GM12878 (cell line): Measurements from ENCODE around the gene IMMP2L. TPM values are rescaled to one million over a fixed set of nuclear protein-coding genes. Genes with fewer than 3 reads are reported as not detected.

ENCODE experiments used
- ATAC-seq: fragments of 200-7000 bp; cut with Tn5 transposase; 3 replicates; pipeline ENCODE4 v1.9.1; 2020; ENCODE audit warnings: mild to moderate bottlenecking, moderate library complexity
- BruUV-seq: library from RNA; stranded (reverse); fragments of 400-500 nt; replicated peaks from 2 replicates; lab custom pipeline; 2021; lab: Mats Ljungman, UMichigan
- CTCF ChIA-PET: fragments of 300-600 bp; sonication (Branson Sonifier 250); formaldehyde crosslinking; extraction: SDS; loops from one replicate; lab custom pipeline; 2021; ENCODE audit warnings: inconsistent platforms; lab: Yijun Ruan, JAX
- POLR2A ChIA-PET: fragments of 350-600 bp; formaldehyde crosslinking; extraction: SDS; loops from one replicate; lab custom pipeline; 2021; ENCODE audit warnings: inconsistent platforms; lab: Charles Lee
- RAD21 ChIA-PET: fragments of 300-600 bp; sonication (Branson Sonifier 250); formaldehyde crosslinking; loops from one replicate; lab custom pipeline; 2023; ENCODE audit warnings: antibody characterized with exemption; ENCODE audit not compliant: unreplicated experiment; lab: Charles Lee
- SMC1A ChIA-PET: fragments of 300-600 bp; sonication (Branson Sonifier 250); formaldehyde crosslinking; loops from one replicate; lab custom pipeline; 2023; ENCODE audit not compliant: unreplicated experiment, uncharacterized antibody; lab: Charles Lee
- DNase-seq: peaks from one replicate; pipeline ENCODE4 v3.0.0-alpha.2; 2011; ENCODE audit warnings: low read depth, low spot score
- FAIRE-seq: peaks from 3 replicates; lab custom pipeline; 2011; peaks lifted over from hg19 to GRCh38; lab: Jason Lieb, UNC
- H2AFZ ChIP-seq: 2 replicates; pipeline ENCODE4 v1.6.0; 2011; ENCODE audit warnings: low read depth, low read length, control low read depth; ENCODE audit not compliant: control insufficient read depth
- H3K27ac ChIP-seq: 2 replicates; pipeline ENCODE4 v1.5.1; 2011; ENCODE audit warnings: control low read depth; ENCODE audit not compliant: control insufficient read depth, insufficient read depth
- H3K27me3 ChIP-seq, 2 experiments: replicated peaks in 1 of 2; 2 replicates each; pipeline versions ENCODE4 v1.6.0 to v1.6.1; 2011; ENCODE audit warnings: low read length in 1 of 2; ENCODE audit not compliant: control insufficient read depth in 2 of 2, insufficient read depth in 2 of 2
- H3K36me3 ChIP-seq, 2 experiments: 2 replicates each; pipeline ENCODE4 v1.5.1; 2011; ENCODE audit warnings: low read length in 1 of 2; ENCODE audit not compliant: control insufficient read depth in 2 of 2, insufficient read depth in 2 of 2
- H3K4me1 ChIP-seq: 2 replicates; pipeline ENCODE4 v1.6.1; 2011; ENCODE audit warnings: mild to moderate bottlenecking, low read length, moderate library complexity, mixed read lengths; ENCODE audit not compliant: control insufficient read depth, insufficient read depth
- H3K4me2 ChIP-seq: 2 replicates; pipeline ENCODE4 v1.6.0; 2011; ENCODE audit warnings: control low read depth; ENCODE audit not compliant: control insufficient read depth, insufficient read depth
- H3K4me3 ChIP-seq: fragments of 200-600 bp; sonication (generic); 2 replicates; pipeline ENCODE4 v1.5.1; 2016
- H3K79me2 ChIP-seq: 2 replicates; pipeline ENCODE4 v1.6.0; 2011; ENCODE audit warnings: low read length; ENCODE audit not compliant: control insufficient read depth, insufficient read depth
- H3K9ac ChIP-seq: 2 replicates; pipeline ENCODE4 v1.8.0; 2011; ENCODE audit warnings: low read length, control low read depth, mixed read lengths; ENCODE audit not compliant: control insufficient read depth, insufficient read depth
- H3K9me3 ChIP-seq: replicated peaks from 3 replicates; pipeline ENCODE4 v1.5.1; 2011; ENCODE audit warnings: mild to moderate bottlenecking, low read length; ENCODE audit not compliant: control insufficient read depth, insufficient read depth
- H4K20me1 ChIP-seq: 2 replicates; pipeline ENCODE4 v1.6.0; 2011; ENCODE audit not compliant: control insufficient read depth, insufficient read depth
- CREM ChIP-seq: IDR thresholded peaks from 2 replicates; pipeline ENCODE4 v1.6.1; 2014; ENCODE audit warnings: antibody characterized with exemption, low read depth
- EZH2 ChIP-seq: IDR thresholded peaks from 2 replicates; pipeline ENCODE4 v1.6.1; 2012; ENCODE audit warnings: low read depth, mild to moderate bottlenecking, control low read depth, inconsistent platforms, low read length, borderline replicate concordance; ENCODE audit not compliant: control insufficient read depth
- IKZF1 ChIP-seq: fragments of 450-650 bp; conservative IDR thresholded peaks from 2 replicates; pipeline ENCODE4 v1.6.1; 2017; ENCODE audit warnings: antibody characterized with exemption, mild to moderate bottlenecking
- IRF3 ChIP-seq: fragments of 450-650 bp; IDR thresholded peaks from 2 replicates; pipeline ENCODE4 v1.6.1; 2014; ENCODE audit warnings: mild to moderate bottlenecking
- IRF4 ChIP-seq: IDR thresholded peaks from 2 replicates; pipeline ENCODE4 v1.6.1; 2011; ENCODE audit warnings: low read depth, low read length
- JUND ChIP-seq: IDR thresholded peaks from 2 replicates; pipeline ENCODE4 v1.6.1; 2012; ENCODE audit warnings: low read depth, mild to moderate bottlenecking, low read length, improper control_type of control experiment, moderate library complexity
- KDM1A ChIP-seq: fragments of 200-600 bp; sonication (generic); IDR thresholded peaks from 2 replicates; pipeline ENCODE4 v1.6.1; 2016; ENCODE audit warnings: borderline replicate concordance
- LARP7 ChIP-seq: fragments of 450-650 bp; IDR thresholded peaks from 2 replicates; pipeline ENCODE4 v1.6.1; 2017; ENCODE audit warnings: mild to moderate bottlenecking
- MTA2 ChIP-seq: fragments of 450-650 bp; IDR thresholded peaks from 2 replicates; pipeline ENCODE4 v1.6.1; 2016; ENCODE audit warnings: low read depth, mild to moderate bottlenecking, moderate library complexity
- RB1 ChIP-seq: fragments of 450-650 bp; formaldehyde crosslinking; IDR thresholded peaks from 2 replicates; pipeline ENCODE4 v1.6.1; 2017; ENCODE audit warnings: mild to moderate bottlenecking, borderline replicate concordance
- SMARCA5 ChIP-seq: fragments of 450-650 bp; IDR thresholded peaks from 2 replicates; pipeline ENCODE4 v1.6.1; 2017; ENCODE audit warnings: mild to moderate bottlenecking
- SP1 ChIP-seq: IDR thresholded peaks from one replicate; pipeline ENCODE4 v1.6.1; 2011; ENCODE audit warnings: low read depth, low read length
- STAT3 ChIP-seq: IDR thresholded peaks from 2 replicates; pipeline ENCODE4 v1.6.1; 2011; ENCODE audit warnings: low read depth, low read length, improper control_type of control experiment
- USF1 ChIP-seq: IDR thresholded peaks from 2 replicates; pipeline ENCODE4 v1.6.1; 2011; ENCODE audit warnings: borderline replicate concordance, low read depth, mild to moderate bottlenecking, moderate library complexity, mixed read lengths, low read length; ENCODE audit not compliant: insufficient read depth; ENCODE audit errors: extremely low read length
- ZNF622 ChIP-seq: fragments of 450-650 bp; IDR thresholded peaks from 2 replicates; pipeline ENCODE4 v1.6.1; 2017; ENCODE audit warnings: mild to moderate bottlenecking, inconsistent platforms
- WGBS: methylation state at CpG from one replicate; pipeline ENCODE4 v1.1.6; 2016; ENCODE audit warnings: low lambda C conversion rate; ENCODE audit not compliant: insufficient replicate concordance, insufficient coverage; ENCODE audit errors: missing lambda C conversion rate; 5-methylcytosine and 5-hydroxymethylcytosine counted together
- in situ Hi-C: fragments of 300-500 bp; cut with MboI; formaldehyde crosslinking; loops from 9 replicates; pipeline ENCODE4 v1.14.3; 2018; ENCODE audit warnings: mixed read lengths
- intact Hi-C: fragments of 100-400 bp; cut with micrococcal nuclease; formaldehyde crosslinking; loops from one replicate; pipeline ENCODE4 v1.14.2; 2022; ENCODE audit not compliant: unreplicated experiment
- polyA plus RNA-seq, 11 experiments: library from polyadenylated mRNA; depleted of rRNA in 4 of 11; unstranded in 6 of 11; stranded (reverse) in 5 of 11; fragments of >200 nt; fragmentation: Nextera tagmentation in 4 of 11; fragmentation: Illumina TruSeq in 1 of 11; extraction: Ambion mirVana in 4 of 11; extraction: Trizol in 1 of 11; gene quantifications; 1 replicate in 1 of 11; 2 replicates in 10 of 11; pipeline versions ENCODE4 v1.2.1 to v1.2.3, GENCODE V29; 2011 to 2016; ENCODE audit warnings: inconsistent platforms in 2 of 11, missing spikeins in 2 of 11, low read depth in 1 of 11
- total RNA-seq, 4 experiments: library from RNA; depleted of rRNA in 3 of 4; stranded (reverse); fragments of >200 nt in 3 of 4; fragmentation: Illumina TruSeq in 1 of 4; extraction: Trizol in 1 of 4; gene quantifications; 2 replicates each; pipeline versions ENCODE4 v1.2.1 to v1.2.3, GENCODE V29; 2013 to 2021

The IMMP2L gene
- total and polyA plus RNA-seq, 10 of the 15 experiments (the other 5 are each of a cell fraction or from before 2014, with no cell fraction given) = 12.6 to 46.3 (median 19.6) TPM

GRCh38 chr7:110914263-110914662 lies 648.0 kb downstream of the IMMP2L start:
- in situ Hi-C loops (no loop called here), intact Hi-C loops (no loop called here)
- DNase-seq = no peak
- Histone ChIP-seq H3K27me3 (no peaks in the 10 kb centered on the region), H3K79me2 (no peaks in the 10 kb centered on the region), H3K4me1 (no peaks in the 10 kb centered on the region), H3K9me3 (no peaks in the 10 kb centered on the region), H3K36me3 (no peaks in the 10 kb centered on the region), H4K20me1 (no peaks in the 10 kb centered on the region), H3K4me3 (no peak overlapping the region), H2AFZ (no peak overlapping the region), H3K27ac (no peak overlapping the region), H3K9ac (no peak overlapping the region), H3K4me2 (no peak overlapping the region)
- FAIRE-seq = no peak
- peak; percentile 62 for ATAC-seq
- CTCF ChIA-PET = no interaction called here
- TF ChIP-seq SP1 = no peak
- no peak for TF ChIP-seq SMARCA5
- no peak for TF ChIP-seq STAT3
- TF ChIP-seq ZNF622 = no peak
- no peak for TF ChIP-seq IKZF1
- TF ChIP-seq MTA2 = no peak
- TF ChIP-seq LARP7 = no peak
- no peak for TF ChIP-seq RB1
- TF ChIP-seq CREM = no peak
- no peak for TF ChIP-seq IRF3
- TF ChIP-seq EZH2 = no peak
- TF ChIP-seq USF1 = no peak
- TF ChIP-seq KDM1A = no peak
- TF ChIP-seq JUND = no peak
- TF ChIP-seq IRF4 = no peak
- BruUV-seq = no TSS peak
- RAD21 ChIA-PET = no interaction called here
- WGBS = 3% methylated on average over 2 of the region's 2 CpGs
- POLR2A ChIA-PET = interaction anchor here (0.6 kb wide), 1 partner anchor 1993 kb away, joined by 3 read pairs; no protein-coding TSS in a partner anchor
- SMC1A ChIA-PET = no interaction called here
